Lung (tissue), 13 donors: ENCODE results near the gene DTD1. TPM values are rescaled to one million over a fixed set of nuclear protein-coding genes. Genes with fewer than 3 reads are reported as not detected.

Source experiments
- ATAC-seq: fragments of 200-7000 bp; cut with Tn5 transposase; one replicate; pipeline ENCODE4 v1.9.1; 2020; ENCODE audit warnings: moderate number of reproducible peaks; ENCODE audit not compliant: insufficient read depth, low FRiP score
- DNase-seq, 3 donors: peaks; one replicate each; pipeline ENCODE4 v3.0.0-alpha.2; 2013 to 2017
- H3K27ac ChIP-seq, 2 donors: one replicate each; pipeline ENCODE4 v1.5.1; 2013; ENCODE audit warnings: mild to moderate bottlenecking in 2 of 2, moderate library complexity in 2 of 2, control low read depth in 1 of 2, inconsistent platforms in 1 of 2, low read depth in 1 of 2, low read length in 1 of 2
- H3K27me3 ChIP-seq, 3 donors: one replicate each; pipeline ENCODE4 v1.5.1; 2013; ENCODE audit warnings: low read length in 2 of 3; ENCODE audit not compliant: control insufficient read depth in 3 of 3, insufficient read depth in 3 of 3
- H3K36me3 ChIP-seq, 4 donors: one replicate each; pipeline ENCODE4 v1.5.1; 2013; ENCODE audit warnings: low read length in 4 of 4, mild to moderate bottlenecking in 1 of 4, moderate library complexity in 1 of 4; ENCODE audit not compliant: control insufficient read depth in 4 of 4, insufficient read depth in 4 of 4
- H3K4me1 ChIP-seq, 5 donors: one replicate each; pipeline ENCODE4 v1.5.1; 2013; ENCODE audit warnings: low read length in 5 of 5, mild to moderate bottlenecking in 2 of 5, moderate library complexity in 1 of 5; ENCODE audit not compliant: control insufficient read depth in 5 of 5, insufficient read depth in 5 of 5
- H3K4me3 ChIP-seq: one replicate; pipeline ENCODE4 v1.5.1; 2013; ENCODE audit warnings: mild to moderate bottlenecking, control low read depth, moderate library complexity
- H3K9ac ChIP-seq, 2 donors: one replicate each; pipeline ENCODE4 v1.5.1; 2013; ENCODE audit warnings: low read length in 2 of 2, control low read depth in 1 of 2; ENCODE audit not compliant: insufficient read depth in 1 of 2
- H3K9me3 ChIP-seq, 4 donors: one replicate each; pipeline ENCODE4 v1.5.1; 2013; ENCODE audit warnings: low read length in 3 of 4, mild to moderate bottlenecking in 1 of 4, moderate library complexity in 1 of 4; ENCODE audit not compliant: control insufficient read depth in 4 of 4, insufficient read depth in 3 of 4
- CTCF ChIP-seq: IDR thresholded peaks from 2 replicates; pipeline ENCODE4 v1.5.1; 2012; ENCODE audit warnings: mild to moderate bottlenecking; ENCODE audit errors: control extremely low read depth, extremely low read depth
- WGBS, 2 donors: extraction: QIAGEN DNeasy Blood & Tissue Kit; methylation state at CpG; one replicate each; pipeline ENCODE4 v1.1.7; 2013; 5-methylcytosine and 5-hydroxymethylcytosine counted together
- polyA plus RNA-seq, 2 donors: library from polyadenylated mRNA; stranded (reverse); fragments of 200-250 nt; gene quantifications; one replicate each; pipeline ENCODE4 v1.2.1, GENCODE V29; 2013
- small RNA-seq: library from RNA; depleted of rRNA; stranded (forward); fragments of <200 nt; gene quantifications from one replicate; pipeline ENCODE3, GENCODE V24; 2014; ENCODE audit warnings: low replicate concordance
- total RNA-seq, 2 donors: library from RNA; depleted of rRNA in 1 of 2; stranded (reverse); fragments of >200 nt in 1 of 2; gene quantifications; one replicate each; pipeline ENCODE4 v1.2.1, GENCODE V29; 2014 to 2021
- donor health status: control.
- donor health status: control.
- donor health status: Bipolar disorder and iron deficiency.
- donor health status: healthy.
- donor health status: DM: yes; HTN: yes; CAD: no.

DTD1 gene
- total and polyA plus RNA-seq, 4 donors, result 17.4 to 39.2 (median 24.6) TPM

- Histone ChIP-seq H3K27ac (no peak within 1 kb of the TSS), H3K27me3 (no peaks in the 10 kb centered on the region), H3K9me3 (peaks cover 0 to 4% (median 0%) of the 10 kb centered on the region in 4 donors), H3K4me3 (no peak within 1 kb of the TSS), H3K4me1 (no peaks in the 10 kb centered on the region), H3K9ac (no peak within 1 kb of the TSS), H3K36me3 (no peaks in the 10 kb centered on the region)
- TF ChIP-seq CTCF, result no peak
- ATAC-seq (no peak), DNase-seq (no peak)
- WGBS, 2 donors, result 45 to 74% methylated on average over 3 of the region's 3 CpGs
Measured at GRCh38 chr20:18813483-18813882, 225.6 kb downstream of the DTD1 start, which contains the start of gene SCP2D1. Gene SCP2D1, plus strand, starts transcription at chr20:18813783. Its CDS starts 33 bp downstream, at chr20:18813816.

GRCh38 chr20:18815194-18815942 is 227.5 kb downstream of the DTD1 start:
- no peak overlapping the region for H3K9ac ChIP-seq
- no peak for ATAC-seq
- WGBS, 2 donors, result 92 to 93% methylated on average over 6 of the region's 6 CpGs
- H3K4me1 ChIP-seq, result no peaks in the 10 kb centered on the region
- H3K36me3 ChIP-seq, result no peaks in the 10 kb centered on the region
- peaks cover 0 to 9% (median 3%) of the 10 kb centered on the region in 4 donors for H3K9me3 ChIP-seq
- H3K27me3 ChIP-seq, result no peaks in the 10 kb centered on the region
- H3K4me3 ChIP-seq, result no peak overlapping the region
- DNase-seq, result no peak
- TF ChIP-seq CTCF, result no peak
- no peak overlapping the region for H3K27ac ChIP-seq

Small RNA genes lying within 50 kb of the gene (small RNA-seq; reads per million reads assigned to genes)
- gene RN7SL638P (not detected), gene RNU6ATAC34P (not detected)

Other genes starting within 250 kb of the DTD1 start
- 1 to 10 TPM; 6.4 to 7.6 TPM for gene DZANK1, start 121.0 kb upstream of the DTD1 start, total RNA-seq
- 1 to 10 TPM; 1.8 to 3.1 TPM for gene DZANK1, start 121.0 kb upstream of the DTD1 start, polyA plus RNA-seq
- gene POLR3F, start 120.7 kb upstream of the DTD1 start, total RNA-seq, result 10 to 100 TPM in 1 of 2 donors, 1 to 10 TPM in 1; 7.3 to 13.3 TPM
- gene POLR3F, start 120.7 kb upstream of the DTD1 start, polyA plus RNA-seq, result 1 to 10 TPM; 6.5 to 7.7 TPM
- gene RBBP9, start 90.8 kb upstream of the DTD1 start, total RNA-seq, result 10 to 100 TPM; 13.1 to 19.3 TPM
- gene RBBP9, start 90.8 kb upstream of the DTD1 start, polyA plus RNA-seq, result 1 to 10 TPM; 6.3 to 7.5 TPM
- 10 to 100 TPM; 52.6 to 79.5 TPM for gene SEC23B, start 80.1 kb upstream of the DTD1 start, total RNA-seq
- 10 to 100 TPM; 10.3 to 63.0 TPM for gene SEC23B, start 80.1 kb upstream of the DTD1 start, polyA plus RNA-seq
- gene SMIM26, start 20.6 kb upstream of the DTD1 start, total RNA-seq, result 10 to 100 TPM; 53.5 to 55.3 TPM
- 100 to 1,000 TPM in 1 of 2 donors, 10 to 100 TPM in 1; 80.5 to 216 TPM for gene SMIM26, start 20.6 kb upstream of the DTD1 start, polyA plus RNA-seq
- gene SCP2D1, start 225.7 kb downstream of the DTD1 start, total RNA-seq, result not detected
- gene SCP2D1, start 225.7 kb downstream of the DTD1 start, polyA plus RNA-seq, result not detected